Epithelial cell of prostate (primary cell): ENCODE measurements around the gene NPAS3.

Experiments
- DNase-seq: peaks from one replicate; pipeline ENCODE4 v3.0.0-alpha.2; 2011; ENCODE audit warnings: low read depth, low spot score
- H3K27ac ChIP-seq: fragments of 450-650 bp; 2 replicates; pipeline ENCODE4 v1.5.1; 2017; ENCODE audit warnings: mild to moderate bottlenecking

Gene NPAS3

GRCh38 chr14:33788161-33788560, 849.5 kb downstream of the NPAS3 start:
- no peak overlapping the region for H3K27ac ChIP-seq
- no peak for DNase-seq

DNA sequence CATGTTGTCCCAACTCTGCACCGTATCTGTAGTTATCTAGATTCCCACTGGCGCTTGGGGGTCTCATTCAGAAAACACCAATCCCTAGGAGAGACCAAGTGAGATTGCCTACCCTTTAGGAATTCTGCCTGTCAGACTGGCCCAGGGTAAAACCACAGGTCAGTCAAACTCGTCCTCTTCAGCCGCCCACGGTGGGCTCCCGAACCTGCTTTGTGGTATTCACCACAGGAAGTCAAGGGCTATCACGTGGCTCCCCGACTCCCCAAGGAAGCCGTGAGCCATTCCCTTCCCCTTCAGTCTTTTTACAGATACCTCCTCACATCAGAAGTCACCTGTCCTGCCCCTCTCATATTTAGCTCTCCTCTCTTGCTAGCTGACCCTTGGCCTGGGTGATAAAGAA, 852.3 kb downstream of the NPAS3 start:
- DNase-seq: no peak
- H3K27ac ChIP-seq: no peak overlapping the region

DNA sequence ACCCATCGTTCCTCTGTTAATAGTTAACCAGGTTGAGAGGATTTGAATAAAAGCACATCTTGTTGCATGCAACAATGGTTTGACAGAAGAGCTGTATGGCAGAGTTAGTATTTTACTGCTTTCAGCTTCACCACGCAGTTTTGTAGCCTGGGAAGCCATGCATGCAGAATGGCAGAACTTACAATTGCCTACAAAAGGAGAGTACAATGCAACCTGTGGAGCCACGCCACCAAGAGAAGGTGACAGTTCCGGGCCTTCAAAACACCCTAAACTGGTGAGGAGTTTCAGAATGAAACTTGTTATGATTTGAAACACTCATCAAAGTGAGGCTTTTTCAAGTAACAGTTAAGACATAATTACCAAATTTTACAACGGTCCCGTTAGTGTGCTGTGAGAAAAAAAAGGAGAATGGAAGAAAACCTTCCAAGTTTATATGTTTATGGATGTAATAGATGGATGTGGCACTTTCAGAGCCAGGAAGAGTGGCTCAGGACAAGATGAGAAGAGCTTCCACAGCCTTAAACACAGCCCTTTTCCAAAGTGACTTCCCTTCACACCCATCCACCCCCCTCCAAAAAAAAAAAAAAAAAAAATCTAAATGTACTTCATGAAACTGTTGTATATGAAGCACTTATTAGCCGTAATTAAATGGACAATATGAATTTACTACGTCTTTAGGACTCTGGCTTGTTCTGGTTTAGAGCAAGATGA, 853.5 kb downstream of the NPAS3 start:
- no peak overlapping the region for H3K27ac ChIP-seq
- no peak for DNase-seq

- H3K27ac ChIP-seq: no peak overlapping the region
- peak; percentile 20 for DNase-seq
These were observed 854.2 kb downstream of the NPAS3 start for GRCh38 chr14:33792720-33793368.

GRCh38 chr14:33793398-33794110, 854.9 kb downstream of the NPAS3 start:
- H3K27ac ChIP-seq: no peak overlapping the region
- no peak for DNase-seq

GRCh38 chr14:33794791-33795305, 856.2 kb downstream of the NPAS3 start:
- H3K27ac ChIP-seq: no peak overlapping the region
- peak; percentile 10 for DNase-seq

- DNase-seq: no peak
- no peak overlapping the region for H3K27ac ChIP-seq
These were observed 857.7 kb downstream of the NPAS3 start for GRCh38 chr14:33796356-33796755.

DNA sequence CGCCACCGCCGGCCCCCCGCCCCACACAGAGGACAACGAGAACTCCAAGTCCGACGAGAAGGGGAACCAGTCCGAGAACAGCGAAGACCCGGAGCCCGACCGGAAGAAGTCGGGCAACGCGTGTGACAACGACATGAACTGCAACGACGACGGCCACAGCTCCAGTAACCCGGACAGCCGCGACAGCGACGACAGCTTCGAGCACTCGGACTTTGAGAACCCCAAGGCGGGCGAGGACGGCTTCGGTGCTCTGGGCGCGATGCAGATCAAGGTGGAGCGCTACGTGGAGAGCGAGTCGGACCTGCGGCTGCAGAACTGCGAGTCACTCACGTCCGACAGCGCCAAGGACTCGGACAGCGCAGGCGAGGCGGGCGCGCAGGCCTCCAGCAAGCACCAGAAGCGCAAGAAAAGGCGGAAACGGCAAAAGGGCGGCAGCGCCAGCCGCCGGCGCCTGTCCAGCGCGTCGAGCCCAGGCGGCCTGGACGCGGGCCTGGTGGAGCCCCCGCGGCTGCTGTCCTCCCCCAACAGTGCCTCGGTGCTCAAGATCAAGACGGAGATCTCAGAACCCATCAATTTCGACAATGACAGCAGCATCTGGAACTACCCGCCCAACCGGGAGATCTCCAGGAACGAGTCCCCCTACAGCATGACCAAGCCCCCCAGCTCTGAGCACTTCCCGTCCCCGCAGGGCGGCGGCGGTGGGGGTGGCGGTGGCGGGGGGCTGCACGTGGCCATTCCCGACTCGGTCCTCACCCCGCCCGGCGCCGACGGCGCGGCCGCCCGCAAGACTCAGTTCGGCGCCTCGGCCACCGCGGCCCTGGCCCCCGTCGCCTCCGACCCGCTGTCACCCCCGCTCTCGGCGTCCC, 861.3 kb downstream of the NPAS3 start:
- DNase-seq: no peak
- no peak overlapping the region for H3K27ac ChIP-seq

DNA sequence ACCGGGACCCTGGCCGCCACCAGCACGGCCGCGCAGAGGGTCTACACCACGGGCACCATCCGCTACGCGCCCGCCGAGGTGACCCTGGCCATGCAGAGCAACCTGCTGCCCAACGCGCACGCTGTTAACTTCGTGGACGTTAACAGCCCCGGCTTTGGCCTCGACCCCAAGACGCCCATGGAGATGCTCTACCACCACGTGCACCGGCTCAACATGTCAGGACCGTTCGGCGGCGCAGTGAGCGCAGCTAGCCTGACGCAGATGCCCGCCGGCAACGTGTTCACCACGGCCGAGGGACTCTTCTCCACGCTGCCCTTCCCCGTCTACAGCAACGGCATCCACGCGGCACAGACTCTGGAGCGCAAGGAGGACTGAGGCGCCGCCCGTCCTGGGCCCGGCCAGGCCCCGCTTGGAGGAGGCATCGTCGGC, 862.1 kb downstream of the NPAS3 start:
- H3K27ac ChIP-seq: no peak overlapping the region
- no peak for DNase-seq

DNA sequence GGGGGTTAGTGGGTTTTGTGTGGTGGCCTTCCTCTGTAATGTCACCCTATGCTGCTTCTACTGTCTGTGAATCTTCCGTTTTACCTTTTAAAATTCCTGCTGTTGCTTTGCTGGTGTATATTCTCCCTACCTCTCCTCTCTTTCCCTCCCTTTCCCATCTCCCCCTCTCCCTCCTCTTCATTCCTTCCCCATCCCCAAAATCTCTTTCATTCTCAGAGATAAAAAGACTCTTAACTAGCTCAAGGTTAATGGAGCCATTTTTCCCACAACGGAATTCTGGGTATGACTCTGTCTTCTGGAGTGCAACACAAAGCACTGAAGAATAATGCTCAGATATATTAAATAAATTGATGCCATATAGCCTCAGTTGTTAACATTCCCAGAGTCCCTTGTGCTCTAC, 864.1 kb downstream of the NPAS3 start:
- DNase-seq: no peak
- no peak overlapping the region for H3K27ac ChIP-seq

- H3K27ac ChIP-seq: no peak overlapping the region
- DNase-seq: no peak
These were observed 866.9 kb downstream of the NPAS3 start for GRCh38 chr14:33805593-33805992.

DNA sequence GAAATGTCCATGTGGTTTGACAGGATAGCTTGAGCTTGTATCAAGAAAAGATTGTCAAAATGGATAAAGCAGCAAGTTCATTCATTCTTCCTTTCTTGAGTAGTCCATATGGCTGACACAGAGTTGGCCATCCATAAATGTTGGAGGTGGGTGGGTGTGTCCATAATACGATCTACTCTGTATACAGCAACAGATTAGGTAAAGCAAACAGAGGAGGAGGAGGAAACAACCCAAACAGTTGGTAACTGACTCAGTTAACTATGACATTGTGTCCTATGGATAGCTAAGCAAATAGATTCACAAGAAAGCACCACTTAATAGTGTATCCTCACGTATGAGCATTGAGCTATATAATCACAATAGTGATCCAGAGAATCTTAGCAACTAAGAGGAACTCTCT, 868.2 kb downstream of the NPAS3 start:
- no peak for DNase-seq
- no peak overlapping the region for H3K27ac ChIP-seq

GRCh38 chr14:33808187-33808586, 869.5 kb downstream of the NPAS3 start:
- no peak for DNase-seq
- H3K27ac ChIP-seq: no peak overlapping the region

- no peak overlapping the region for H3K27ac ChIP-seq
- no peak for DNase-seq
These were observed 870.8 kb downstream of the NPAS3 start for GRCh38 chr14:33809396-33809981.

DNA sequence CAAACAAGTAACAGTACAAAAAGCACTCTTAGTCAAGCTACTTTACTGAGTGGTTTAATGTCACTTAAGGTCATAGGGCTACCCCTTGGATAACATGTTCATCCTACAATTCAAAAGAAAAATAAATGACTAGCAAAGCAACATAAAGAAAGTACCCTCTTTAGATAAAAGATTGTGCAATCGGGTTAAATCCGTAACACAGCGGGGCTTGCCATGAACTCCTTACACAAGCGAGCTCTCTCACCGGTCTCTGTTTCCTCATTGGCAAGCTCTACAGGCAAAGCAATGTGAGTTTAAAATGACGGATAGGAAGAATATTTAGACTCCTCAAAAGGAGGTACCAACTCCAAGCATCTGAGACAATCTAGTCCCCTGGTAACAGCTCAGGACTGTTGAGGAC, 871.6 kb downstream of the NPAS3 start:
- no peak for DNase-seq

DNA sequence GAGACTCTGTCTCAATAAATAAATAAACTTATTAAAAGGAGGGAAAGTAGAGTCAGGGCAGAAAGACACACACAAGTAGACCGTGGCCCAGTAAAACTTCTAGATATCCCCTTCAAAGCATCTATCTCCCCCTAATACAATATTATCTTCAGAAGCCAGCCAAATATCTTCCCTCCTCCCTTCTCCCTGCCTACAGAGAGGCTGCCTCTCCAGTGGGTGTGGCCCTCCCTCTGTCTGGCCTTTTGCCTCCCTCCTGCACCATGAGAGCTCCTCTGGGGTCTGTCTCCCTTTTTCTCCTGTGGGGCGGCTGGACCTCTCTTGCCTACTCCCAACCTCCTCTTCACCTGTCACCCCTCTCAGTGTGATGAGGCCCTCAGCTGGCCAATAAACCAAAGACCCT, 873.0 kb downstream of the NPAS3 start:
- no peak for DNase-seq
- no peak overlapping the region for H3K27ac ChIP-seq

More for the DNA sequence above, 871.6 kb downstream of the NPAS3 start:
- H3K27ac ChIP-seq: no peak overlapping the region

- no peak for DNase-seq
- no peak overlapping the region for H3K27ac ChIP-seq
These were observed 873.5 kb downstream of the NPAS3 start for GRCh38 chr14:33812181-33812580.

DNA sequence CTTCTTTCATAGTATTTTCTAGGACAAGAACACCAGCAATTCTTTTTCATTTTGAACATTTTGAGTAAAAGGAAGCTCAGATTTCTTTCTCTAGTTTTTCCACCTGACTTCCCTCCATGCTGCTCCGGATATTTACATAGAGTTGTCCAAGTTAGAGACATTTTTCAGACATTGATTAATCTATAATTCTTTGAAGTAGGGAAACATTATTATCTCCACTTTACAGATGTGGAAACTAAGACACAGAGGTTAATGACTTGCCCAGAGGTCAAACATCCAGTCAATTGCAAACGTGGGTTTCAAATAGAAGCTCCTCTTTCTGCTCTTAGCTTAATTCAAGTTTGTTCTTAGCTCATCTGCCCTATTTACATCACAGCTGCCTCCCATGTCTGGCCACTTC, 873.9 kb downstream of the NPAS3 start:
- H3K27ac ChIP-seq: no peak overlapping the region
- DNase-seq: no peak

DNA sequence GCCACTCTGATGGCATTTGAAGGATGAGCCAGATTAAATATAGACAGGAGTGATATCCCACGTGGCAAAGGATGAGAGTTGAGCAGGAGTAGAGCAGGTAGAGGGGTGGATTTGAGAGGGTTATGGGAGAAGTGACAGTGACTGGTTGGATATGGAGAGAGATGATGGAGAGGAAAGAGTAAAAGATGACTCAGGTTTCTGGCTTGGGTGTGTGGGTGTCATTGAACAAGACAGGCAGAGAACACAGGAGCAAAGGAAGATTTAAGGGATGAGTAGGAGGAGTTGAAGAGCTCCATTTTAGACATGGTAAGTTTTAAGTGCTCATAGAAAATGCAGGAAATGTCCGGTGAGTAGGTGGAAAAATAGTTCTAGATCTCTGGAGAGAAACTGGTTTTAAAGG, 875.3 kb downstream of the NPAS3 start:
- H3K27ac ChIP-seq: no peak overlapping the region
- DNase-seq: no peak
